Cardiac fibroblast (primary cell): Measurements from ENCODE around the gene CHERP.

Experiments
- DNase-seq, 2 donors: peaks; one replicate each; pipeline versions ENCODE4 v3.0.0 to v3.0.0-alpha.2; 2010; ENCODE audit warnings: low read depth in 2 of 2
- H3K4me3 ChIP-seq, 2 donors: replicated peaks in 1 of 2; 1 replicate in 1 of 2; 2 replicates in 1 of 2; pipeline ENCODE4 v1.5.1; 2011; ENCODE audit warnings: low read depth in 2 of 2, low read length in 2 of 2, mild to moderate bottlenecking in 2 of 2, moderate library complexity in 1 of 2
- CTCF ChIP-seq: IDR thresholded peaks from one replicate; pipeline ENCODE4 v1.5.1; 2011; ENCODE audit warnings: low read depth, mild to moderate bottlenecking, low read length, inconsistent platforms

The CHERP gene

DNA sequence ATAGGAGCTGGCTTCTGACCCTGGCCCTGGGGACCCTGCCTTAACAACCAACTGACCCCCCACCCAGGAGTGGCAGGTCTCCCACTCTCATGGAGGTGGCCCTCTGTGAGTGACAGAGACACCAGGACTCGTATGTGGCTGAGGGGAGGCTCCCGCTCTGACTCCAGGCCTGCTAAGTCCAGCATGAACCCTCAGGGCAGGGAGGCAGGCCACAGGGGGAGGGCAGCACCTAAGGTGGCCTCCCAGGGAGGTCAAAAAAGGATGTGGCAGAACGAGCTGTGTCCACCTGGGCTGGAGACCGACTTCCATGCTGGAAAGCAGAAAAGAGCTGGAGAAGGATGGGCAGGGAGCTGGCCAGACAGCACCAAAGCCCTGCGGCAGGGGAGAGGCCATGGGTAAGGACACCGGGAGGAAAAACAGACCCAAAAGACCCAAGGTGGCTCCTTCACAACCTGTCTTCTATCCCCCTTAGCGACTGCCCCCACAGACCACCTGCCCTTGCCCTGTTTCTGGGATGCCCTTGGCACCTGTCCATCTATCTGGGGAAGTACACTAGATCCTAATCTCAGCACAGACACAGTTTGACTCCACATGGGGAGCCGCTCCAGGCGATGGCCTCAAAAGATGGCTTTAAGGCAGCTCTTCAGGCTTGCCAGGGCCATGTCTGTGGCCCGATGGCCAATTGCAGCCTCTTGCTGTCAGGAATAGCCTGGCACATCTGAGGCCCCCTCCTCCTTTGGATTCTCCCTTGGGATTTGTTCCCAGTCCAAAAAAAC, 40.4 kb upstream of the CHERP start:
- H3K4me3 ChIP-seq, result no peak overlapping the region
- TF ChIP-seq CTCF, result no peak
- DNase-seq, result no peak

GRCh38 chr19:16581971-16582343, 39.7 kb upstream of the CHERP start:
- no peak for TF ChIP-seq CTCF
- peak in 1 of 2 donors; percentile 40 for DNase-seq
- H3K4me3 ChIP-seq, result no peak overlapping the region

GRCh38 chr19:16581145-16581970, 39.1 kb upstream of the CHERP start:
- no peak overlapping the region for H3K4me3 ChIP-seq
- no peak for DNase-seq
- no peak for TF ChIP-seq CTCF

- TF ChIP-seq CTCF, result no peak
- H3K4me3 ChIP-seq, result no peak overlapping the region
- DNase-seq, result no peak
Observed at GRCh38 chr19:16579381-16579780, 37.1 kb upstream of the CHERP start.

GRCh38 chr19:16577531-16577985, 35.3 kb upstream of the CHERP start:
- no peak for DNase-seq
- TF ChIP-seq CTCF, result no peak
- no peak overlapping the region for H3K4me3 ChIP-seq

DNA sequence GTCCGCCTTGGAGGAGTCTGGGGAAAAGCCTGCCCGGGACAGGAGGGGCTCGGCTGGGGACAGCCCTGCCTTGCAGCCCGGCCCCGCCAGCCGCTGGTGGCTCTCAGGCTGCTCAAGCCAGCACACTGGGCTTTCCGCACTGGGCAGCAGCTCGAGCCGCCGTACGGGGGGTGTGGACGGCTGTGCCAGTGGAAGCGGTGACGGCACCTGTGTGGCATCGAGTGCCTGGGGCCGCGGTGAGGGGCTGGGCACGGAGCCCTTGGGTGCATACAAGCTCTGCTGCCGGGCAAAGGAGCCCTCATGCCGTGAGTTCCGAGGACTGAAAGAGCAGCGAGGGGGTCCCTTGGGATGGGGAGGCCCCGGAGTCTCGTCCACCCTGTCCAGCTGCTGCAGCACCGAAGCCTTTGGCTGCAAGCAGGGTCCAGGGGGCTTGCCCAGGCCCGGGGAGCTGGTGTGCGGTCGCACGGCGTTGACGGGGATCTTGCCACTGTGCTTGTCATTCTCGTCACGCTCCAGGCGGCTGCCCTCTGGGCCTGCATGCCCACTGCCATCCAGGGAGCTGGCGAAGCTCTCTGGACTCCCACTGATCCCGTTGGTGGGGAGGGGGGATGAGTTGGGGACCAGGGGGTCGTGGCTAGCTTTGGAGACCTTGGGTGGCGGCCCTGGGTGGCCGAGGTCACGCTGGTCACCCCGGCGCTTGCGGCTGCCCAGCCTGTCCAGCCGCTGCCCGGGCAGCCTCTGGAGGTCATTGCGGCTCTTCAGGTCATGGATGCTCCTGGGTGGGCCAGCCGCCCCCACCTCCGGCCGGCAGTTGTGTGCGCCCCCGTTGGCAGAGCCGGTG, 34.7 kb upstream of the CHERP start:
- no peak for DNase-seq
- TF ChIP-seq CTCF, result no peak
- H3K4me3 ChIP-seq, result no peak overlapping the region
